ENCODE results near the gene INHBE.

Gene INHBE

DNA sequence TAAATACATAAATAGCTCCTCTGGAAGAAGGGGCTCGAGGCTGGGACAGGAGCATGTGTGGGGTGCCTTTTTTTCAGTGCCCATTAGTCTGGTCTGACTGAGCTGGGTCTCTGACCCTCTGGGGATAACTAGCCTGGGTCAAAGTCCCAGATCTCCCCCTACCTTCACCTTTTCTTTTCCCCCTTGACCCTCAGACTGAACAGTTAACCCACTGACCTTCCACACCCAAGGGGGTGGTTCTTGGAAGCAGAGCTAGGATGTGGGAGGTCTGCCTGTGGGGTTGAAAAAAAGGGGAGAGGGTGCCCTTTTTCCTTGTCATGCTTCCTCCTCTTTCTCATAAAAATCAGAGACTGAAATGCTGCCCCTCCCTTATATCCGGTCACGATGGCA, 3.6 kb downstream of the INHBE start:
- no peaks in the 10 kb centered on the region for H3K79me2 ChIP-seq (ENCODE audit: insufficient read depth, low read length)
- DNase-seq (no peak), ATAC-seq (ENCODE audit: insufficient read depth, low read depth) (no peak)
- H3K4me1 ChIP-seq (ENCODE audit: insufficient read depth, low read length): peaks cover 47% of the 10 kb centered on the region
- H4K20me1 ChIP-seq (ENCODE audit: insufficient read depth, low read length): no peaks in the 10 kb centered on the region
- H2AFZ ChIP-seq (ENCODE audit: low read depth, low read length): peak overlapping the region; percentile 94
- peak overlapping the region; percentile 96 for H3K4me2 ChIP-seq (ENCODE audit: insufficient read depth, low read length)
- no peak for TF ChIP-seq EZH2 (IDR thresholded peaks at IDR 0.05; ENCODE audit: borderline replicate concordance, low read depth, low read length, severe bottlenecking)
- TF ChIP-seq, protein P1, sequence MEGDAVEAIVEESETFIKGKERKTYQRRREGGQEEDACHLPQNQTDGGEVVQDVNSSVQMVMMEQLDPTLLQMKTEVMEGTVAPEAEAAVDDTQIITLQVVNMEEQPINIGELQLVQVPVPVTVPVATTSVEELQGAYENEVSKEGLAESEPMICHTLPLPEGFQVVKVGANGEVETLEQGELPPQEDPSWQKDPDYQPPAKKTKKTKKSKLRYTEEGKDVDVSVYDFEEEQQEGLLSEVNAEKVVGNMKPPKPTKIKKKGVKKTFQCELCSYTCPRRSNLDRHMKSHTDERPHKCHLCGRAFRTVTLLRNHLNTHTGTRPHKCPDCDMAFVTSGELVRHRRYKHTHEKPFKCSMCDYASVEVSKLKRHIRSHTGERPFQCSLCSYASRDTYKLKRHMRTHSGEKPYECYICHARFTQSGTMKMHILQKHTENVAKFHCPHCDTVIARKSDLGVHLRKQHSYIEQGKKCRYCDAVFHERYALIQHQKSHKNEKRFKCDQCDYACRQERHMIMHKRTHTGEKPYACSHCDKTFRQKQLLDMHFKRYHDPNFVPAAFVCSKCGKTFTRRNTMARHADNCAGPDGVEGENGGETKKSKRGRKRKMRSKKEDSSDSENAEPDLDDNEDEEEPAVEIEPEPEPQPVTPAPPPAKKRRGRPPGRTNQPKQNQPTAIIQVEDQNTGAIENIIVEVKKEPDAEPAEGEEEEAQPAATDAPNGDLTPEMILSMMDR (IDR thresholded peaks at IDR 0.05; ENCODE audit: borderline replicate concordance, extremely low read depth, low read length, poor library complexity, severe bottlenecking): no peak
- peaks cover 7% of the 10 kb centered on the region for H3K27me3 ChIP-seq (ENCODE audit: insufficient read depth, low read length, poor library complexity)
- H3K9ac ChIP-seq (ENCODE audit: low read depth, low read length): peak overlapping the region; percentile 56
- no peaks in the 10 kb centered on the region for H3K36me3 ChIP-seq (ENCODE audit: insufficient read depth, low read length)
- H3K4me3 ChIP-seq (ENCODE audit: low read depth in 1 of 2, low read length in 2 of 2): peak overlapping the region; percentile 5 to 70; a peak in 3 of 4 replicates
- H3K27ac ChIP-seq (ENCODE audit: low read length): peak overlapping the region; percentile 90
- H3K9me3 ChIP-seq (ENCODE audit: insufficient read depth, low read length, severe bottlenecking): no peaks in the 10 kb centered on the region

DNA sequence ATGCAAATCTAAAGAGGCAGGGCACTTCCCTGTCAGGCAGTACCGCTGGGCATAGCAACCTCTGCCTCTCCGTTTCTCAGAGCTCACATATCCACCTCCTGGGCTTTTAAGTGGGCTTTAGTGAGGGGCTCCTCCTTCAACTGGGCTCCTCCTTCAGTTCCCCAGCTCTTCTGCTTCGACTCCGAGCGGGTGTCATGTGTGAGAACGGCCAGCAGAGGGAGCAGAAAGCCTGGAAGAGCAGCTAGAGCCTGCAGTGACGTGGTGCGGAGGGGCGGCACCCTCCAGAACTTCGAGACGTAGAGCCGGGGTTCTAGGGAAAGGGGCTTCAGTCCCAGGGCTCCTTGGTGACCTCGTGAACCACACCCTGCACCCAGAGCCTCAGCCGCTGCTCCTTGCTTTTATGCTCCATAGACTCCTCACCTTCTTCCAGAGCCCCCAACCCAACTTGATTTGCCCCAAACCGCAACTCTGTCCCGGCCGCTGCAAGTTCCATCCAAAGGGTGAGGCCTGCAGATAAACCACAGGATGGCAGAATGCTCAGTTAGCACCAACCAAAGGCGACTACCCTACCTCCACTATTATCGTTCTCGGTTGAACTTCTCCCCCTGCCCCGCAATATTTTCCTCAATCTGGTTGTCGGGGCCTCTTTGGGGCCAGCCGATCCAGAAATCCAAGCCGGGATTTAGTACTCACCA, 4.1 kb downstream of the INHBE start:
- H3K27me3 ChIP-seq (ENCODE audit: insufficient read depth, low read length, poor library complexity): peaks cover 7% of the 10 kb centered on the region
- peak overlapping the region; percentile 96 for H3K4me2 ChIP-seq (ENCODE audit: insufficient read depth, low read length)
- H3K4me1 ChIP-seq (ENCODE audit: insufficient read depth, low read length): peaks cover 47% of the 10 kb centered on the region
- DNase-seq: peak; percentile 98
- no peaks in the 10 kb centered on the region for H3K79me2 ChIP-seq (ENCODE audit: insufficient read depth, low read length)
- no peaks in the 10 kb centered on the region for H3K36me3 ChIP-seq (ENCODE audit: insufficient read depth, low read length)
- H3K4me3 ChIP-seq (ENCODE audit: low read depth in 1 of 2, low read length in 2 of 2): peak overlapping the region; percentile 30 to 70; a peak in 3 of 4 replicates
- no peaks in the 10 kb centered on the region for H3K9me3 ChIP-seq (ENCODE audit: insufficient read depth, low read length, severe bottlenecking)
- H2AFZ ChIP-seq (ENCODE audit: low read depth, low read length): peak overlapping the region; percentile 94
- H3K9ac ChIP-seq (ENCODE audit: low read depth, low read length): peak overlapping the region; percentile 56
- H4K20me1 ChIP-seq (ENCODE audit: insufficient read depth, low read length): no peaks in the 10 kb centered on the region
- peak; percentile 85 for ATAC-seq (ENCODE audit: insufficient read depth, low read depth)
- no peak for TF ChIP-seq EZH2 (IDR thresholded peaks at IDR 0.05; ENCODE audit: borderline replicate concordance, low read depth, low read length, severe bottlenecking)
- TF ChIP-seq, protein P1 (IDR thresholded peaks at IDR 0.05; ENCODE audit: borderline replicate concordance, extremely low read depth, low read length, poor library complexity, severe bottlenecking): peak; percentile 99
- H3K27ac ChIP-seq (ENCODE audit: low read length): peak overlapping the region; percentile 90

DNA sequence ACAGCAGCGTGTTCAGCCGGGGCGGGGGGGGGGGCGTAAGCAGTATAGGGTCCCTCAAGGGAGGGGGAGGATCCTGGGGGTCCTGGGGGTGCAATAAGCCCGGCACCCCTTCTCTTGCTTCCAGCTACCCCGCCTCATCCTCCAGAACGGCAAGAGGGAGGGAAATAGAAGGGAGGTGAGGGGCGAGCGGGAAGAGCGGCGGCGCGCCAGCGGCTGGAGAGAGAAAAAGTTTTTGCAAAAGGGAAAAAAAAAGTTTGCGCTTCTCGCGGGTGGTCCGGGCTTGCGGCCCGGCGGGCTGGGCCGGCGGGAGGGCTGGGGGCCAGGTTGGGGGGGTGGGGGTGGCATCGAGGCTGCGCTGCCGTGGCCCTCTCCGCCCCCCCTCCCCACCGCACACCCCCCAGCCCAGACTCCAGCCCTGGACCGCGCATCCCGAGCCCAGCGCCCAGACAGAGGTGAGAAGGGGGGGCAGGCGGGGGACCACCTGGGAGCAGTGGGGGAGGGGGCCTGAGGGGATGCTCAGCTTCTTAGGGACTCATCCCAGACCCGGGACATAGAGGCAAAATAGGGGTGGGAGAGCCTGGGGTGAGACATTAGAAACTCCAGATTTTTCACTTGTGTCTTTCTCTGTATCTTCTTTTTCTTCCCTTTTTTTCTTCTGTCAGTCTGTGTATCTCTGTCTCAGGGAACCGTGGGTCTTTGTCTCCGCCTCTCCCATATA, 4.8 kb downstream of the INHBE start, which contains the start of gene GLI1:
TSS of gene GLI1 (plus strand) at position 36 of the 718 bp plus-strand sequence. CDS start 3,907 bp downstream, outside the sequence.
- no peak for ATAC-seq (ENCODE audit: insufficient read depth, low read depth)
- H3K79me2 ChIP-seq (ENCODE audit: insufficient read depth, low read length): no peaks in the 10 kb centered on the region
- H3K36me3 ChIP-seq (ENCODE audit: insufficient read depth, low read length): no peaks in the 10 kb centered on the region
- no peak for TF ChIP-seq EZH2 (IDR thresholded peaks at IDR 0.05; ENCODE audit: borderline replicate concordance, low read depth, low read length, severe bottlenecking)
- TF ChIP-seq, protein P1 (IDR thresholded peaks at IDR 0.05; ENCODE audit: borderline replicate concordance, extremely low read depth, low read length, poor library complexity, severe bottlenecking): no peak
- peaks cover 7% of the 10 kb centered on the region for H3K27me3 ChIP-seq (ENCODE audit: insufficient read depth, low read length, poor library complexity)
- H3K9ac ChIP-seq (ENCODE audit: low read depth, low read length): peak within 1 kb of the TSS; percentile 56
- DNase-seq: no peak
- H3K9me3 ChIP-seq (ENCODE audit: insufficient read depth, low read length, severe bottlenecking): no peaks in the 10 kb centered on the region
- H3K27ac ChIP-seq (ENCODE audit: low read length): peak within 1 kb of the TSS; percentile 90
- peak within 1 kb of the TSS; percentile 94 for H2AFZ ChIP-seq (ENCODE audit: low read depth, low read length)
- peak within 1 kb of the TSS; percentile 96 for H3K4me2 ChIP-seq (ENCODE audit: insufficient read depth, low read length)
- H4K20me1 ChIP-seq (ENCODE audit: insufficient read depth, low read length): no peaks in the 10 kb centered on the region
- peak within 1 kb of the TSS; percentile 30 to 70; a peak in 3 of 4 replicates for H3K4me3 ChIP-seq (ENCODE audit: low read depth in 1 of 2, low read length in 2 of 2)
- H3K4me1 ChIP-seq (ENCODE audit: insufficient read depth, low read length): peaks cover 47% of the 10 kb centered on the region
